GM21576 (cell line): Measurements from ENCODE around the gene CATSPERE.
A peak's percentile ranks its signal among the peaks of the same experiment; 100 is the strongest.

Source experiments
- ATAC-seq: cut with Tn5 transposase; IDR thresholded peaks from one replicate; pipeline ENCODE4 v1.9.1; 2021; ENCODE audit warnings: mild to moderate bottlenecking, moderate library complexity; ENCODE audit not compliant: unreplicated experiment

Gene CATSPERE

DNA sequence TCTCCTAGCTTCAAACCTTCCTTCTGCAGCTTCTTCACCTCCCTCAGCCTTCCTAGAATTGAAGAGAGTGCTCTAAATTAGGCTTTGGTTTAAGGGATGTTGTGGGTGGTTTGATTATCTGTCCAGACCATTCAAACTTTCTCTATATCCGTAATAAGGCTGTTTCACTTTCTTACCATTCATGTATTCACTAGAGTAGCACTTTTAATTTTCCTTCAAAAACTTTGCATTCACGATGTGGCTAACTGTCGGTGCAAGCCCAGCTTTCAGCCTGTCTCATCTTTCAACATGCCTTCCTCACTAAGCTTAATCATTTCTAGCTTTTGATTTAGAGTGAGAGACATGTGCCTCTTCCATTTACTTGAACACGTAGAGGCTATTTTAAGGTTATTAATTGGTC is 165.6 kb downstream of the CATSPERE start:
- no peak for ATAC-seq

DNA sequence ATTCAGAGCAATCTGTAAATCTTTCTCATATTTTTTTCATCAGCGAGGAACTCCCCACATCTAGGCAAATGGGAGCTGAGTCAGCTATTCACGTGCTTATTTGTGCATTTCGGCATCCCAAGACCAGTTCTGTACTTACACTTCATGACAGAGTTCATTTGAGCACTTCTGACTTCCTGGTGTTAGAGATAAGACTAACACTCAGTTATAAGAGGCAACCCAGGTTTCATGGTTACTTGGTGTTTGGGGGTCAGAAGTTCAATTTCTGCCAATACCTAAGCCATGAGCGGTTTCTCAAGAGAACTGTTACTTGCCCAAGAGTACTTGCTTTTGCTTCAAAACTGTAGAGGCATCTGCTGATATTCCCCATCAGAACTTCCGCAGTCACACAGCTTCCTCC is 167.7 kb downstream of the CATSPERE start:
- no peak for ATAC-seq

DNA sequence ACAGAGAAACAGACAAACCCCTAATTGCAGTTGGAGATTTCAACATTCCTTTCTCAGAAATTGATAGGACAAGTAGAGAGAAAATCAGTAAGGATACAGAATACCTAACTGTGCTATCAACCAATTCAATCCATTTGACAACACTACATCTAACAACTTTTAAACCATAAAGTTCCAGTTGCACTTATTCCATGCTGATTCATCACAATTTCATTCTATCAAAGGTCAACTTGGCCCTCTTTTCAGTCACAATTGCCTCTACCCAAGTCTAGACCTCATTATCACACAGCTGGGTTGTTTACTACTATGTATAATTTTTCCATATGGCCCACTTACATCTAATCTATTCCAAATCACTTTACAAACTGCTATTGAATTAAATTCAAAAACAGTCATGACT is 172.1 kb downstream of the CATSPERE start:
- no peak for ATAC-seq

DNA sequence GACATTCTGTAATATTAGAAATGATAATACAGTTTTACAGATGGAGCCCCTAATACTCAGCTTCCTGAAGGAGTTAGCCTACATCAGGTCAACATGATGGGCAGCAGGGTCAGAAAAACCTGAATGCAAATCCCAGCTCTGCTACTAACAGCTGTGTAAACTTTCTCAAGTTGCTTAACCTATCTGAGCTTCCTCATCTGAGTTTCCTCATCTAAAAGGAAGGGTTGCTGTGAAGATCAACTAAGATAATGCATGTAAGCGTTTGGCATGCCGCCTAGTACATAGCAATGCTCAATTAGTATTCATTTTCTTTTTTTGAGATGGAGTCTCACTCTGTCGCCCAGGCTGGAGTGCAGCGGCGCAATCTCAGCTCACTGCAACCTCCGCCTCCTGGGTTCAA is 173.5 kb downstream of the CATSPERE start:
- ATAC-seq, result no peak

DNA sequence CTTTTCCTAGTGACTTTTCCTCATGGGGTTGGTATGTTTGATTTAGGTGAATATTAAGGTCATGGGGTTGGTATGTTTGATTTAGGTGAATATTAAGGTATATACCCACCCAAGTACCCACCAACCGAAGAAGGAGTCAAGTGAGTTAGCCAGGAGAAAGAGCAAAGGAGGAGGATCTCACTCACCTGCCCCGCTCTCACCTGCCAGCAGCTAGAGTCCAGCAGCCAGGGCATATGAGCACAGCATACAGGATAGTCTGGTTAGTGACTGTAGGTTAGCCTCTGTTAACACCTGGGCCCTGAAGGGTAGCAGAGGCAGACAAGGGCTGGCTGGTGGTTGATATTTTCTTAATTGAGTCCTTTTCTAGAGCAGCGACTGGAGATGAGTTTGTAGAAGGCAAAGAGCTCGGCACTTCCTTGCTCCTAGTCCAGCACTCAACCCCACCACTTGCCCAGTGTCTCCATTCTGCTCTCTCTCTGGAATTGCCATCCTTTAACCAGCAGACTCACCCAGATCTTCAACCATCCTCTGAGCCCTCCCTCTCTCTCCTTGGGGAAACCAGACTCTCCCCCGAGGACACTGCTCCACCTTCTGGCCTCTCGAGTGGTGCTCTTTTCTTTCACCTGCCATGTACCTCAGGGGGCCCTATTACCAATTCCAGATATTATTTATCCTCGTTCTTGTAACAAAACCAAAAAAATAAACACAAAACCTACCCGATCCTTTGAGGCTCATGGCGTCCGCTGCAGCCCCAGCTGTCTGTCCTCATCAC is 175.6 kb downstream of the CATSPERE start:
- no peak for ATAC-seq

DNA sequence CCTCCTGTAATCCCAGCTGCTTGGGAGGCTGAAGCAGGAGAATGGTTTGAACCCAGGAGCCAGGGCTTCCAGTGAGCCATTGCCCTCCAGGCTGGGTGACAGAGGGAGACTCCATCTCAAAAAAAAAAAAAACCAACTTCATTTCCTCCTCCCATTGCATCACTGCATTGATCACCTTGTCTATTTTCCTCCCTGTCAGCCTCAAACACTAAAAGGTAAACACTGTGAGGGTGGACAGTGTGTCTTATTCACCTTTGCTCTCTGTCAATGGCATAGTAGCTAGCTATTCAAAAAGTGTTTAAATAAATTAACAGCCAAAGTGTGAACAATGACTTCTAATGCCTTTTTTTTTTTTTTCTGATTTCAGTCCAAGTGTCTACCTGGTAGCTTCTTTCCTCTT is 178.5 kb downstream of the CATSPERE start:
- no peak for ATAC-seq

DNA sequence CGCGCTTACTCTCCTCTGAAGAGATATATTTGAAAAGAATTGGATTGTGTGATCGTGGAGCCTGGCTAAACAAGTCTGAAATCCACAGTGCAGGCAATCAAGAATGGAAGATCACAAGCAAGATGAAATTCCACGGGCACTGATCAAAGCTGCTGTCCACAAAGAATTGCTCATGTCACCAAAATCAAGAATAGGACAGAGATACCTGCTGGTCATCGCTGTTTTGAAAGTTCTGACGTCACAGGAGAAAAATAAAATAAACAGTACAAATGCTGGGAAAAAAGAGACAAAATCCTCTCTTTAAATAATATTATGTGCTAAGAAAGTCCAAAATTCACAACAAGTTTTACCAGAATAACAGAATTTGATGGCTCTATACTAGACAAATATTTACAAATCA is 179.8 kb downstream of the CATSPERE start:
- no peak for ATAC-seq

DNA sequence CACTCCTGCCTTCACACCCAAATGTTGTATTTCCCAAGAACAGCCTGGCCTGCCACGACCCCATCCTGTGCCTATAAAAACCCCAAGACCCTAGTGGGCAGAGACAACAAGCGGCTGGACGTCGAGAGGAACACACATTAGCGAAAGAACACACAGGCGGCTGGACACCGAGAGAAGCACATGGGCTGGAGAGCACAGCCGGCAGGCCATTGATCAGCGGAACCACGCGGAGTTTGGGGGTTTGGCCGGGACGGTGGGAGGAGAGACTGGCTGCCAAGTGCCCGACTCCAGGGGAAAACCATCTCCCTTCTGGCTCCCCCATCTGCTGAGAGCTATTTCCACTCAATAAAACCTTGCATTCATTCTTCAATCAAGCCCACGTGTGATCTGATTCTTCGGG is 181.5 kb downstream of the CATSPERE start:
- no peak for ATAC-seq

DNA sequence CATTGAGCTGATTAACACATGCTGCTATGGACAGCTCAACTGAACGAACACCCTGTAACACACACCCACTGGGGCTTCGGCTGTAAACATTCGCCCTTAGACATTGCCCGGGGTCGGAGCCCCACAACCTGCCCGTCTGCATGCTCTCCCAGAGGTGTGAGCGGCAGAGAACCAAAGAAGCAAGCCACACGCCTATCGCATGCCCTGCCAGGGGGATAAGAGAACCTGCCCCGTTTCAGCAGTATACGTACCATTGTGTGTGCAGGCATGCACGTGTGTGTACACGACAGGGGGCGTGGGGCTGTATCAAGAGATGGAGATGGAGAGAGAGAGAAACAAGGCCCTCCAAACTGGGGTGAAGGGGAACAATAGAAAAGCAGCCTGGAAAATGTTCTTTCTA is 181.9 kb downstream of the CATSPERE start:
- ATAC-seq, result no peak

DNA sequence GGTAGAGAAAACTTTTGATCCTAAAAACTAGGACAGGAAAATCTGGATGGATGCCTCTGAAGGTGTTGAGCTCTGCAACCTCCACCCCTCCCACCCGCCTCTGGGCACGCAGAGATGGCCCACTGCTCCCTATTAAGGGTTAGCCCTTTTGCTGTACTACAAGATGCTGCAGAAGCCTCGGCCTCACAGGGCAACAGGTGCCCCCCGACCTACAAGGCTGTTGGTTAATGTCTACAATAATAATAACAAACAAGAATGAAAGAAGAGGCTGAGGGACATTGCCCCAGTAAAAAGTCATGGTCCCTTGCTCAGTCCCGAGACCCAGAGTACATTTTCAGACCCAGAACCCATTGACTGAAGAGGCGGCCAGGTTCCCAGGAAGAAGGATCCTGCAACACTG is 184.3 kb downstream of the CATSPERE start:
- ATAC-seq, result no peak

DNA sequence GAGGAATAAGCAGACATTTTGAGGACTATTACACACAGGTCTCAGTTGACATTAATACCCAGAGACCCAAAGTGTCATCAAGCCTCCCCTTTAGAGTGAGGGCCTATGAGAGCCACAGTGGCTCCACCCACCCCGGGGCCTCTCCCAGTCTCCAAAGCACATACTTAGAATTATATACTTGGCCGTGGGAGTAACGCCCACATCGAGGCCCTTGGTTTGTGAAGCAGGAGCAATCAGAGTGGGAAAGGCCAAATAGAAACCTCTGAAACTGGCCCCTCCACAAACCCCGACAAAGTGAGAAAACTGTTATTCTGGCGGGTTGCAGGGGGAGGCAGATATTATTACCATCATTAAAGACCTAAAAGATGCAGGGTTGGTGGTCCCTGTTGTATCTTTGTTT is 184.8 kb downstream of the CATSPERE start:
- ATAC-seq, result no peak

DNA sequence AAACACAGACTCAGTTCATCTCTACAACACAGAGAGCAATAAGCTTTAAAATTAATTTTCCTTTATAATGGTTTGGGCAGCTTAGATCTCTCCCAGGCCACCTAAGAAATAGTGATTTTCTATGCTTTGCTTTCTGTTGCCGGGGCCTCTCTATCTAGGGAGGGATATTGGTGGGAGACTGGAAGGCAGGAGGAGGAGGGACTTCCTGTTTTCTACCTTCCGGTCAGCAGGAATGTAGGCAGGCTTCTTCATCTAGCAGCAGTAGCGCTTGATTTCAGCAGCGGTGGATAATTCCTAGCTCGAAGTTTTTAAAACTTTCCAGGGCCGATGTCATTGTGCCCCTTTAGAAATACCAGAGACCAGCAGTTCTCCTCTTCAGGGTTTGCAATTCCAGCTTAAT is 186.7 kb downstream of the CATSPERE start:
- no peak for ATAC-seq

DNA sequence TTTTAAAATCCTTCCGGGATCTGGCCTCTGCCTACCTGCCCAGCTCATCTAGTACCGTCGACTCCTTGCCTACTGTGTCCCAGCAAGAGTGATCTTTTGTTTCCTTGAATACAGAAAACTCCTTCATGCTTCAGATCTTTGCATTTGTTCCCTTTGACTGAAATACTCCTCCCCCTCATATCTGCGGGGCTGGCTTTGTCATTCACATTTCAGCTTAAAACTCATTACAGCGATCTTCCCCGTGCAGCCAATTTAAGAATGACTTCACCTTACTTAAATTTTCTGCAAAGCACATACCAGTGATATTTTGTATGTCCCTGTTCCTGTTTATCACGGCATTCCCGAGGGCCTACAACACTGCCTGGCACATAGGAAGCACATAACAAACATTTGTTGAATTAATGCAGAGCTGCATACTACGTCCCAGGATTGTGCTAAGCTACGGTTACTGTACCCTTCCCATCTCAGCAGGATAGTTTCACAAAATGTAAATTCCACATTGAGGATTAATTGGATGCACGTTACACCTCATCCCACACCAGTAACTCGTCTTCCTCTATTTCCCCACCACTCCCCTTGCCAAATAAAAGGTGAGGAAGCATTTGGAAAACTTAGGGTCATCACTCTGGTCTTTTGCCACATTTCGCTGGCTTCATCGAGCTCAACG is 191.0 kb downstream of the CATSPERE start:
- ATAC-seq, result no peak

DNA sequence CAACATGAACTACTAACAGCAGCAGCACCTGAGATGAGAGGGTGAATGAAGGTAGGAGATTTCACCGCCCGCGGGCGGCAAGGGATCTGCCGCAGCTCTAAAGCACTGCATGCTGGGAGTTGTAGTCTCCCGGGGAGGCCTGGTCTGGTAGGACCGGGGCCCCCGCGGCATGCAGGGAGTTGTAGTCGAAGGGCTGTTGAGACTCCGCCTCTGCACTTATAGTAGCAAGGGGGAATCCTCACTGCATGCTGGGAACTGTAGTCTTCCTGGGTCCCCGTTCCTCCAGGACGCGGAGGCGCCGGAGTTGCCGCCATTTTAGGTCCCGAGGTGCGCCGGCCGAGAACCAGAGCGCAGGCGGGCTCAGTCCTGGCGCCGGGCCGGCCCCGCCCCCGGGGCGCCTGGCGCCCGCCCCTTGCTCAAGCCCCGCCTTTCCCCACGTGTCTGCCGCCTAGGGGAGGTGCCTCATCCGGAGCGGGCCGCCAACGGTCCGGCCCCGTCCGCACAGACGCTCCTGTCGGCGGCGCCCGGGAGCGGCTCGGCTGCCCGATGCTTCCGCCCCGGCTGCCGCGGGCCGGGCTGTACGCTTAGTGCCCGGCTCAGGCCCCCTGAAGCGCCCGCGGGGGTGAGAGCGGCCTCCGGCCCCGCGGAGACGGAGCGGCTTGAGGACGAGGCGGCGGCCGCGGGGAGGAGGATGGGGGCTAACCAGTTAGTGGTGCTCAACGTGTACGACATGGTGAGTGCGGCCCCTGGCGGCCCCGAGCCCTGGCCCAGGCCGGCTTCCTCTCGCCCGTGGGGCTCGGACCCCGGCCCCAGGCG is 191.8 kb downstream of the CATSPERE start, which contains the start of gene DESI2:
Gene DESI2, plus strand, starts transcription at position 504 of the 816 bp plus-strand sequence. Its CDS starts 188 bp downstream, at position 692.
- peak; percentile 95 for ATAC-seq

DNA sequence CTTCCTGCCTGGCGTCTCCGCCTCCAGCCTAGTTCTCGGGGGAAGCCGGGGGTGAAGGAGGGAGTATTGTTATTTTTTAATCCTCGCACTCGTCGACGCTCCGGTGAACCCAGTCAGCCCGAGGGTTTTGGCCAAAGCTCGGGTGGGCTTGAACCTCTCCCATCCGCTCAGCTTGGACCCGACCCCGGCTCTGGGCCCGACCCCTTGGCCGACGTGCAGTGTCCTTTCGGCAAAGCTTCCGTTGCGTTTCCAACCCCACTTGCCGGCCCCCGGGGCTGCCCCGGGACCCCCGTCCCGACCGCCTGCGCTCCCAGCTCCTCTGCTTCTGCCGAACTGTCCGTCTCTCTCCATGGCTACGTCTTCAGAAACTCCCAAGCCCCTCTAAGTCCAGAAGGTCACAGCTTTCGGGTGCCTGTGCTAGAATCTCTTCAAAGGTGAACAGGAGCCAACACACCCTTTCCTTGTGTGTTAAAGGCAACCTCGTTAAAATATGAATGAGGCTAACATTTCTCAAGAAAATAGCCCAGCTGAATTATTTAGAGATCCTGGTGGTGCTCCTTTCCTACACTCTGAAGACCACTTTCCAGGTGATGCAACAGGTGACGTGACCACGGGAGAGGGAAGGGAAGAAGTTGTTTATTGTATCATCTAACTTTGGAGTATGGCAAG is 192.5 kb downstream of the CATSPERE start:
- ATAC-seq, result no peak

DNA sequence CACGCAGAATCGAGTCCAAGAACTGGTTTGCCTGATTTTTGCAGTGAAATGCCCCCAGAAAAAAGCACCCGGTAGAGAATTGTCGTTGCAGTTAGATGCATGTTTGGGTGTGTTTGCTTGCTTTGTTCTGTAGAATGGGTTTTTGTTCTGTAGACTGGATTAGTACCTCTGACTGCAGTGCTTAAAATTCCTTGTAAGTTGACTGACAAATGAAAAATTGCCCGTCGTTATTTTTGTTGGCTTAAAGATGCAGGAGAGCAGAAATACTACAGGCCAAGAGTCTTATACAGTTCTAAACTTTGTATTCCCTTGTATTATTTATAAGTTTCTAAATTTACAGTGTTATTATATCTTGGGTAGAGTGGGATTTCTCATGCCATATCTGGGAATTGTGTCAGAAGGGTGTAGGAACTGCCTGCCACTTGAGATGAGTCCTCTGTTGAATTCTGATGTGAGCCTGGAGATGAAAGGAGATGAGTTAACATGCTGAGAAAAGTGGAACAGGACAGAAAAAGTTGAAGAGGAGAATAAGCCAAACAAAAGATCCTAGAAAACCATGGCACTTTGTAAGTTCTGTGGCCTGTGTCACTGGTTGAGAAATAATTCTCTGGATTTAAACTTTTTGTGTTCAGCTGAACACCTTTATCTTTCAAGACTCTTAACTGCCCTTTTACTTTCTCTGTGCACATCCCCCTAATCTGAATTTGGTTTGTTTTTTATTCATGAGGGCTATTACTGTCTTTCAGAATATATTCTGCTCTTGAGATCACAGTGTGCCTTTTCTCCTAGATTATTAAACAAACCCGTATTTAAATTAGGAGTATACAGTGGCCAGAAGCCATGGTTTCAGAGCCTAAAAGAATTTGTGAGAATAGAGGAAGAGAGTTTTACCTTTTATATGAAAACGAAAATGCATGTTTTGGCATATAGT is 193.3 kb downstream of the CATSPERE start:
- no peak for ATAC-seq

DNA sequence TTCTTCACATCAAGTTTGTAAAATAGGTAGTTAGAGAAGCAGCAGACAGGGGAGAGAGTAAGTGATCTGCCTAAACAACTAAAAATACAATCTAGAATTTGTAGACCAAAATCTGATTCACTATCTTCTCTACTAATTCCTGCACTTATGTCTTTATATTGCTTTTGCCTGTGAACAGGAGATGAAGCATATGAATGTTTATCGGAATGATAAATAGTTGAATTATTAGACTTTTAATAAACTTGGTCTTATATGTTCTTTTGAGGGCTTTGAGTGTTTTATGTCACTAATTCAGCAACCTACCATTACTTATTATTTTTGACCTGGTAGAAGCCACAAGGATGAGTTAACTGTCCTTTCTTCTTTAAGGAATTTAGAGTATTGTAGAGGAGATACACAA is 194.1 kb downstream of the CATSPERE start:
- ATAC-seq, result no peak

DNA sequence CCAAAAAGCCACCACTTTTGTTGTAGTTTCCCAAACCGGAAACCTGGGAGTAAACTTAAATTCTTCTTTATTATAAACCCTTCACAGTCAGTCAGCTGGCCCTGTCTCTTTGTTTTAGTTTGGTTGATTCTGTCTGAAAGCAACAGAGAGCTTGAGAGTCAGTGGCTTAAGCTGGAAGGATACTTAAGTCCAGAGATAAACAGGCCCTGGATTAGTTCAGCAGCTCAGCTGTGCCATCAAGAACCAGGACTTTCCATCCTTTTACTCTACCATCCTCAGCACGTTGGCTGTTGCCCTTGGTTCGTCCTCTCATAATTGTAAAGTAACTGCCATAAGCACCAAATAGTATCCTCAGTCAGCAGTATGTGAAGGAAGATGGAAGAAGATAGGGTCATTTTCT is 196.3 kb downstream of the CATSPERE start:
- no peak for ATAC-seq

DNA sequence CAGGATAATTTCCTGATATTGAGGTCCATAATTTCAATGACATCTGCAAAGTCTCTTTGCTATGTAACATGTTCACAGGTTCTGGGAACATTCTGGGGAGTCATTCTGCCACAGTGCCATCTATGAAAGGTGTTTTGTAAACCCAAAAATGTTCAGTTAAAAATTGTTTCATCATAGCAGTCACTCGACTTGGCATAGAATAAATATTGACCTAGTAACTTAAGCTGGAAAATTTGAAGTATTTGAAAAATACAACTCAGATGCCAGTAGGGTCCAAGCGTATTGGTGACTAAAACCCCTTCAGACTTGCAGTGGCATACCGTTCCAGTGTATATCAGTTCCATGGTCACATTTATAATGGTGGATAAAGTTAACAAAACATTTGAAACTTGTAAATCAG is 198.6 kb downstream of the CATSPERE start:
- ATAC-seq, result no peak

DNA sequence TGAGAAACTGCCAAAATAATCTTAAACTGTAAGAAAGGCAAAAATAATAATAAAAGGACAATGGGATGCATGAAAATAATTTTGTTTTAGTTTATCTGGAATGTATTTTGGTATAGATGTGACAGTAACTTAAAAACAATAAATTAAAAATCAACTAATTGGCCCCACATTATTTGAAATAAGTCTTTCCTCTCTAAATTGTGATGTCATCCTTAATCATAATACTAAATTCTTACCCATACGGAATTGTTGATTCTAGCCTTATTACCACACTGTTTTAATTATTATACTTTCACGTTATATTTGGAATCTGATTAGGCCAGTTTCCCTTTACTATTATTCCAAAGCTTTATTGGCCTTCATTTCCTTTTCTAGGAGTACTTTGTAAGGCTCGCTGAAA is 199.5 kb downstream of the CATSPERE start:
- ATAC-seq, result no peak
